GM23338 (cell line): Measurements from ENCODE around the gene PEA15. TPM values are rescaled to one million over a fixed set of nuclear protein-coding genes. Genes with fewer than 3 reads are reported as not detected.

Experiments used
- ATAC-seq: fragments of 200-7000 bp; cut with Tn5 transposase; 3 replicates; pipeline ENCODE4 v1.9.1; 2020
- DNase-seq: peaks from one replicate; pipeline ENCODE4 v3.0.0-alpha.2; 2015; ENCODE audit warnings: low spot score
- H2AFZ ChIP-seq: fragments of 200-600 bp; sonication (generic); 2 replicates; pipeline ENCODE4 v1.8.0; 2016; ENCODE audit warnings: antibody characterized with exemption, mild to moderate bottlenecking, moderate library complexity
- H3F3A ChIP-seq: fragments of 200-600 bp; sonication (generic); replicated peaks from 2 replicates; pipeline ENCODE4 v1.8.0; 2017; ENCODE audit warnings: antibody characterized with exemption, mixed run types, low read depth
- H3K27ac ChIP-seq: fragments of 200-600 bp; sonication (generic); 2 replicates; pipeline ENCODE4 v1.6.1; 2016; ENCODE audit warnings: low read depth
- H3K27me3 ChIP-seq: fragments of 200-600 bp; sonication (generic); 2 replicates; pipeline ENCODE4 v1.8.0; 2016; ENCODE audit warnings: mild to moderate bottlenecking, mixed run types, moderate library complexity; ENCODE audit not compliant: insufficient read depth
- H3K36me3 ChIP-seq: fragments of 200-600 bp; sonication (generic); 2 replicates; pipeline ENCODE4 v1.8.0; 2016; ENCODE audit warnings: mild to moderate bottlenecking; ENCODE audit not compliant: insufficient read depth
- H3K4me1 ChIP-seq: fragments of 200-600 bp; sonication (generic); 2 replicates; pipeline ENCODE4 v1.8.0; 2016; ENCODE audit warnings: mild to moderate bottlenecking, moderate library complexity; ENCODE audit not compliant: insufficient read depth
- H3K4me2 ChIP-seq: fragments of 200-600 bp; sonication (generic); 2 replicates; pipeline ENCODE4 v1.7.1; 2017; ENCODE audit warnings: mixed run types
- H3K4me3 ChIP-seq: fragments of 200-600 bp; sonication (generic); 2 replicates; pipeline ENCODE4 v1.6.1; 2016; ENCODE audit warnings: mixed run types
- H3K79me2 ChIP-seq: fragments of 200-600 bp; sonication (generic); replicated peaks from 2 replicates; pipeline ENCODE4 v1.8.0; 2017; ENCODE audit warnings: mild to moderate bottlenecking; ENCODE audit not compliant: insufficient read depth
- H3K9me2 ChIP-seq: fragments of 200-600 bp; sonication (generic); 2 replicates; pipeline ENCODE4 v1.8.0; 2017; ENCODE audit not compliant: insufficient read depth
- H4K20me1 ChIP-seq: fragments of 200-600 bp; sonication (generic); replicated peaks from 2 replicates; pipeline ENCODE4 v1.8.0; 2017; ENCODE audit warnings: mild to moderate bottlenecking; ENCODE audit not compliant: insufficient read depth
- H3K27ac Mint-ChIP-seq: 2 replicates; pipeline ENCODE4 v1.8.0; 2020; ENCODE audit warnings: inconsistent platforms, mild to moderate bottlenecking, moderate library complexity, mixed read lengths
- H3K27me3 Mint-ChIP-seq: 3 replicates; pipeline ENCODE4 v1.8.0; 2022; ENCODE audit warnings: low read depth, mild to moderate bottlenecking, moderate library complexity, mixed read lengths, inconsistent platforms; ENCODE audit not compliant: insufficient read depth, poor library complexity
- H3K36me3 Mint-ChIP-seq: 3 replicates; pipeline ENCODE4 v1.8.0; 2021; ENCODE audit warnings: low read depth, mild to moderate bottlenecking, inconsistent platforms, moderate library complexity, mixed read lengths
- H3K4me1 Mint-ChIP-seq: 3 replicates; pipeline ENCODE4 v1.8.0; 2020; ENCODE audit warnings: mild to moderate bottlenecking, inconsistent platforms, mixed read lengths
- H3K4me3 Mint-ChIP-seq: 3 replicates; pipeline ENCODE4 v1.8.0; 2021; ENCODE audit warnings: moderate library complexity, mild to moderate bottlenecking, inconsistent platforms, mixed read lengths
- H3K9me3 Mint-ChIP-seq: 3 replicates; pipeline ENCODE4 v1.8.0; 2020; ENCODE audit warnings: moderate library complexity, mild to moderate bottlenecking, inconsistent platforms, mixed read lengths
- CREB1 ChIP-seq: fragments of 250-450 bp; sonication (Bioruptor Pico); IDR thresholded peaks from 2 replicates; pipeline ENCODE4 v1.5.0; 2020; ENCODE audit warnings: low read depth, mild to moderate bottlenecking, moderate library complexity
- EZH2phosphoT487 ChIP-seq: fragments of 200-600 bp; sonication (generic); IDR thresholded peaks from one replicate; pipeline ENCODE4 v1.8.1; 2018; ENCODE audit warnings: antibody characterized with exemption; ENCODE audit not compliant: unreplicated experiment
- JUNB ChIP-seq: IDR thresholded peaks from one replicate; pipeline ENCODE4 v1.6.1; 2016; ENCODE audit warnings: antibody characterized with exemption; ENCODE audit not compliant: unreplicated experiment
- NANOG ChIP-seq: IDR thresholded peaks from 2 replicates; pipeline ENCODE4 v1.6.1; 2016; ENCODE audit warnings: antibody characterized with exemption, borderline replicate concordance
- POLR2AphosphoS5 ChIP-seq: IDR thresholded peaks from 2 replicates; pipeline ENCODE4 v1.6.1; 2016; ENCODE audit warnings: antibody characterized with exemption, low read depth
- STAT1 ChIP-seq: IDR thresholded peaks from one replicate; pipeline ENCODE4 v1.6.1; 2016; ENCODE audit warnings: antibody characterized with exemption; ENCODE audit not compliant: unreplicated experiment
- ZNF114 ChIP-seq: fragments of 250-450 bp; sonication (Bioruptor Pico); IDR thresholded peaks from 2 replicates; pipeline ENCODE4 v1.5.0; 2020; ENCODE audit warnings: mild to moderate bottlenecking, moderate library complexity
- ZNF331 ChIP-seq: fragments of 250-450 bp; sonication (Bioruptor Pico); IDR thresholded peaks from 2 replicates; pipeline ENCODE4 v1.5.0; 2020; ENCODE audit warnings: low read depth, mild to moderate bottlenecking, moderate library complexity
- polyA plus RNA-seq: library from polyadenylated mRNA; unstranded; fragments of >200 nt; fragmentation: Nextera tagmentation; extraction: Ambion mirVana; gene quantifications from 2 replicates; pipeline ENCODE4 v1.2.1, GENCODE V29; 2016
- total RNA-seq: library from RNA; depleted of rRNA; stranded (reverse); fragments of >200 nt; shearing (Covaris generic); gene quantifications from 2 replicates; pipeline ENCODE4 v1.2.3, GENCODE V29; 2014
- TF ChIP-seq, protein P1 (sequence below), 2 experiments: fragments of 200-600 bp in 1 of 2; sonication (generic) in 1 of 2; conservative IDR thresholded peaks; 2 replicates each; pipeline versions ENCODE4 v1.5.1 to v1.6.1; 2016 to 2017; ENCODE audit warnings: antibody characterized with exemption in 2 of 2, low read depth in 2 of 2, mild to moderate bottlenecking in 2 of 2, moderate library complexity in 1 of 2
- TF ChIP-seq, protein P2 (sequence below): fragments of 250-450 bp; sonication (Bioruptor Pico); IDR thresholded peaks from 2 replicates; pipeline ENCODE4 v1.5.0; 2020; ENCODE audit warnings: mild to moderate bottlenecking, moderate library complexity
- TF ChIP-seq, protein P3 (sequence below): IDR thresholded peaks from one replicate; pipeline ENCODE4 v1.6.1; 2018; ENCODE audit warnings: antibody characterized with exemption; ENCODE audit not compliant: unreplicated experiment
- TF ChIP-seq, protein P4 (sequence below): IDR thresholded peaks from 2 replicates; pipeline ENCODE4 v1.6.1; 2016; ENCODE audit warnings: antibody characterized with exemption

The PEA15 gene
- total and polyA plus RNA-seq, 2 experiments from 2014 or later, result 60.3 to 80.8 TPM

DNA sequence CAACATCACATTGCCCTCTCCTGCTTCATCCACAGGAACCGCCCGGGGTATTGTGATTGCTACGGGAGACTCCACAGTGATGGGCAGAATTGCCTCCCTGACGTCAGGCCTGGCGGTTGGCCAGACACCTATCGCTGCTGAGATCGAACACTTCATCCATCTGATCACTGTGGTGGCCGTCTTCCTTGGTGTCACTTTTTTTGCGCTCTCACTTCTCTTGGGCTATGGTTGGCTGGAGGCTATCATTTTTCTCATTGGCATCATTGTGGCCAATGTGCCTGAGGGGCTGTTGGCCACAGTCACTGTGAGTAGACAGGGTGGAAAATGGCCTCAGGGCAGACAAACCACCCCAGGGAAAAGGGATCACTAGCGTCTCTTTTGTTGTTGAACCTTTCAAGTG lies 41.1 kb upstream of the PEA15 start:
- H3K9me2 ChIP-seq, result no peaks in the 10 kb centered on the region
- Mint-ChIP-seq H3K36me3 (no peaks in the 10 kb centered on the region), H3K9me3 (no peaks in the 10 kb centered on the region), H3K27ac (no peak overlapping the region), H3K27me3 (peaks cover 9% of the 10 kb centered on the region), H3K4me3 (no peak overlapping the region), H3K4me1 (peaks cover 34% of the 10 kb centered on the region)
- no peak overlapping the region for H3K27ac ChIP-seq
- peaks cover 8% of the 10 kb centered on the region for H3F3A ChIP-seq
- H4K20me1 ChIP-seq, result no peaks in the 10 kb centered on the region
- no peak overlapping the region for H3K4me2 ChIP-seq
- no peak overlapping the region for H2AFZ ChIP-seq
- TF ChIP-seq, protein P1, sequence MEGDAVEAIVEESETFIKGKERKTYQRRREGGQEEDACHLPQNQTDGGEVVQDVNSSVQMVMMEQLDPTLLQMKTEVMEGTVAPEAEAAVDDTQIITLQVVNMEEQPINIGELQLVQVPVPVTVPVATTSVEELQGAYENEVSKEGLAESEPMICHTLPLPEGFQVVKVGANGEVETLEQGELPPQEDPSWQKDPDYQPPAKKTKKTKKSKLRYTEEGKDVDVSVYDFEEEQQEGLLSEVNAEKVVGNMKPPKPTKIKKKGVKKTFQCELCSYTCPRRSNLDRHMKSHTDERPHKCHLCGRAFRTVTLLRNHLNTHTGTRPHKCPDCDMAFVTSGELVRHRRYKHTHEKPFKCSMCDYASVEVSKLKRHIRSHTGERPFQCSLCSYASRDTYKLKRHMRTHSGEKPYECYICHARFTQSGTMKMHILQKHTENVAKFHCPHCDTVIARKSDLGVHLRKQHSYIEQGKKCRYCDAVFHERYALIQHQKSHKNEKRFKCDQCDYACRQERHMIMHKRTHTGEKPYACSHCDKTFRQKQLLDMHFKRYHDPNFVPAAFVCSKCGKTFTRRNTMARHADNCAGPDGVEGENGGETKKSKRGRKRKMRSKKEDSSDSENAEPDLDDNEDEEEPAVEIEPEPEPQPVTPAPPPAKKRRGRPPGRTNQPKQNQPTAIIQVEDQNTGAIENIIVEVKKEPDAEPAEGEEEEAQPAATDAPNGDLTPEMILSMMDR (conservative IDR thresholded peaks at IDR 0.05; ENCODE audit: low read depth in 2 of 2), result no peak
- TF ChIP-seq, protein P2, sequence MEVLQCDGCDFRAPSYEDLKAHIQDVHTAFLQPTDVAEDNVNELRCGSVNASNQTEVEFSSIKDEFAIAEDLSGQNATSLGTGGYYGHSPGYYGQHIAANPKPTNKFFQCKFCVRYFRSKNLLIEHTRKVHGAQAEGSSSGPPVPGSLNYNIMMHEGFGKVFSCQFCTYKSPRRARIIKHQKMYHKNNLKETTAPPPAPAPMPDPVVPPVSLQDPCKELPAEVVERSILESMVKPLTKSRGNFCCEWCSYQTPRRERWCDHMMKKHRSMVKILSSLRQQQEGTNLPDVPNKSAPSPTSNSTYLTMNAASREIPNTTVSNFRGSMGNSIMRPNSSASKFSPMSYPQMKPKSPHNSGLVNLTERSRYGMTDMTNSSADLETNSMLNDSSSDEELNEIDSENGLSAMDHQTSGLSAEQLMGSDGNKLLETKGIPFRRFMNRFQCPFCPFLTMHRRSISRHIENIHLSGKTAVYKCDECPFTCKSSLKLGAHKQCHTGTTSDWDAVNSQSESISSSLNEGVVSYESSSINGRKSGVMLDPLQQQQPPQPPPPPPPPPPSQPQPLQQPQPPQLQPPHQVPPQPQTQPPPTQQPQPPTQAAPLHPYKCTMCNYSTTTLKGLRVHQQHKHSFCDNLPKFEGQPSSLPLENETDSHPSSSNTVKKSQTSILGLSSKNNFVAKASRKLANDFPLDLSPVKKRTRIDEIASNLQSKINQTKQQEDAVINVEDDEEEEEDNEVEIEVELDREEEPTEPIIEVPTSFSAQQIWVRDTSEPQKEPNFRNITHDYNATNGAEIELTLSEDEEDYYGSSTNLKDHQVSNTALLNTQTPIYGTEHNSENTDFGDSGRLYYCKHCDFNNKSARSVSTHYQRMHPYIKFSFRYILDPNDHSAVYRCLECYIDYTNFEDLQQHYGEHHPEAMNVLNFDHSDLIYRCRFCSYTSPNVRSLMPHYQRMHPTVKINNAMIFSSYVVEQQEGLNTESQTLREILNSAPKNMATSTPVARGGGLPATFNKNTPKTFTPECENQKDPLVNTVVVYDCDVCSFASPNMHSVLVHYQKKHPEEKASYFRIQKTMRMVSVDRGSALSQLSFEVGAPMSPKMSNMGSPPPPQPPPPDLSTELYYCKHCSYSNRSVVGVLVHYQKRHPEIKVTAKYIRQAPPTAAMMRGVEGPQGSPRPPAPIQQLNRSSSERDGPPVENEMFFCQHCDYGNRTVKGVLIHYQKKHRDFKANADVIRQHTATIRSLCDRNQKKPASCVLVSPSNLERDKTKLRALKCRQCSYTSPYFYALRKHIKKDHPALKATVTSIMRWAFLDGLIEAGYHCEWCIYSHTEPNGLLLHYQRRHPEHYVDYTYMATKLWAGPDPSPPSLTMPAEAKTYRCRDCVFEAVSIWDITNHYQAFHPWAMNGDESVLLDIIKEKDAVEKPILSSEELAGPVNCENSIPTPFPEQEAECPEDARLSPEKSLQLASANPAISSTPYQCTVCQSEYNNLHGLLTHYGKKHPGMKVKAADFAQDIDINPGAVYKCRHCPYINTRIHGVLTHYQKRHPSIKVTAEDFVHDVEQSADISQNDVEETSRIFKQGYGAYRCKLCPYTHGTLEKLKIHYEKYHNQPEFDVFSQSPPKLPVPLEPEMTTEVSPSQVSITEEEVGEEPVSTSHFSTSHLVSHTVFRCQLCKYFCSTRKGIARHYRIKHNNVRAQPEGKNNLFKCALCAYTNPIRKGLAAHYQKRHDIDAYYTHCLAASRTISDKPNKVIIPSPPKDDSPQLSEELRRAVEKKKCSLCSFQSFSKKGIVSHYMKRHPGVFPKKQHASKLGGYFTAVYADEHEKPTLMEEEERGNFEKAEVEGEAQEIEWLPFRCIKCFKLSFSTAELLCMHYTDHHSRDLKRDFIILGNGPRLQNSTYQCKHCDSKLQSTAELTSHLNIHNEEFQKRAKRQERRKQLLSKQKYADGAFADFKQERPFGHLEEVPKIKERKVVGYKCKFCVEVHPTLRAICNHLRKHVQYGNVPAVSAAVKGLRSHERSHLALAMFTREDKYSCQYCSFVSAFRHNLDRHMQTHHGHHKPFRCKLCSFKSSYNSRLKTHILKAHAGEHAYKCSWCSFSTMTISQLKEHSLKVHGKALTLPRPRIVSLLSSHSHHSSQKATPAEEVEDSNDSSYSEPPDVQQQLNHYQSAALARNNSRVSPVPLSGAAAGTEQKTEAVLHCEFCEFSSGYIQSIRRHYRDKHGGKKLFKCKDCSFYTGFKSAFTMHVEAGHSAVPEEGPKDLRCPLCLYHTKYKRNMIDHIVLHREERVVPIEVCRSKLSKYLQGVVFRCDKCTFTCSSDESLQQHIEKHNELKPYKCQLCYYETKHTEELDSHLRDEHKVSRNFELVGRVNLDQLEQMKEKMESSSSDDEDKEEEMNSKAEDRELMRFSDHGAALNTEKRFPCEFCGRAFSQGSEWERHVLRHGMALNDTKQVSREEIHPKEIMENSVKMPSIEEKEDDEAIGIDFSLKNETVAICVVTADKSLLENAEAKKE (CRISPR knock-in tag), result no peak
- no peak for TF ChIP-seq STAT1
- no peak for TF ChIP-seq EZH2phosphoT487
- TF ChIP-seq ZNF114 (CRISPR knock-in tag), result no peak
- TF ChIP-seq CREB1 (CRISPR knock-in tag), result no peak
- TF ChIP-seq, protein P3, sequence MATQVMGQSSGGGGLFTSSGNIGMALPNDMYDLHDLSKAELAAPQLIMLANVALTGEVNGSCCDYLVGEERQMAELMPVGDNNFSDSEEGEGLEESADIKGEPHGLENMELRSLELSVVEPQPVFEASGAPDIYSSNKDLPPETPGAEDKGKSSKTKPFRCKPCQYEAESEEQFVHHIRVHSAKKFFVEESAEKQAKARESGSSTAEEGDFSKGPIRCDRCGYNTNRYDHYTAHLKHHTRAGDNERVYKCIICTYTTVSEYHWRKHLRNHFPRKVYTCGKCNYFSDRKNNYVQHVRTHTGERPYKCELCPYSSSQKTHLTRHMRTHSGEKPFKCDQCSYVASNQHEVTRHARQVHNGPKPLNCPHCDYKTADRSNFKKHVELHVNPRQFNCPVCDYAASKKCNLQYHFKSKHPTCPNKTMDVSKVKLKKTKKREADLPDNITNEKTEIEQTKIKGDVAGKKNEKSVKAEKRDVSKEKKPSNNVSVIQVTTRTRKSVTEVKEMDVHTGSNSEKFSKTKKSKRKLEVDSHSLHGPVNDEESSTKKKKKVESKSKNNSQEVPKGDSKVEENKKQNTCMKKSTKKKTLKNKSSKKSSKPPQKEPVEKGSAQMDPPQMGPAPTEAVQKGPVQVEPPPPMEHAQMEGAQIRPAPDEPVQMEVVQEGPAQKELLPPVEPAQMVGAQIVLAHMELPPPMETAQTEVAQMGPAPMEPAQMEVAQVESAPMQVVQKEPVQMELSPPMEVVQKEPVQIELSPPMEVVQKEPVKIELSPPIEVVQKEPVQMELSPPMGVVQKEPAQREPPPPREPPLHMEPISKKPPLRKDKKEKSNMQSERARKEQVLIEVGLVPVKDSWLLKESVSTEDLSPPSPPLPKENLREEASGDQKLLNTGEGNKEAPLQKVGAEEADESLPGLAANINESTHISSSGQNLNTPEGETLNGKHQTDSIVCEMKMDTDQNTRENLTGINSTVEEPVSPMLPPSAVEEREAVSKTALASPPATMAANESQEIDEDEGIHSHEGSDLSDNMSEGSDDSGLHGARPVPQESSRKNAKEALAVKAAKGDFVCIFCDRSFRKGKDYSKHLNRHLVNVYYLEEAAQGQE, result no peak
- no peak for TF ChIP-seq NANOG
- no peak for TF ChIP-seq POLR2AphosphoS5
- TF ChIP-seq, protein P4, sequence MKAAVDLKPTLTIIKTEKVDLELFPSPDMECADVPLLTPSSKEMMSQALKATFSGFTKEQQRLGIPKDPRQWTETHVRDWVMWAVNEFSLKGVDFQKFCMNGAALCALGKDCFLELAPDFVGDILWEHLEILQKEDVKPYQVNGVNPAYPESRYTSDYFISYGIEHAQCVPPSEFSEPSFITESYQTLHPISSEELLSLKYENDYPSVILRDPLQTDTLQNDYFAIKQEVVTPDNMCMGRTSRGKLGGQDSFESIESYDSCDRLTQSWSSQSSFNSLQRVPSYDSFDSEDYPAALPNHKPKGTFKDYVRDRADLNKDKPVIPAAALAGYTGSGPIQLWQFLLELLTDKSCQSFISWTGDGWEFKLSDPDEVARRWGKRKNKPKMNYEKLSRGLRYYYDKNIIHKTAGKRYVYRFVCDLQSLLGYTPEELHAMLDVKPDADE, result no peak
- no peak for TF ChIP-seq JUNB
- TF ChIP-seq ZNF331 (CRISPR knock-in tag), result no peak
- ATAC-seq, result no peak
- DNase-seq, result no peak
- H3K79me2 ChIP-seq, result no peaks in the 10 kb centered on the region
- peaks cover 24% of the 10 kb centered on the region for H3K4me1 ChIP-seq
- H3K27me3 ChIP-seq, result no peaks in the 10 kb centered on the region
- no peak overlapping the region for H3K4me3 ChIP-seq
- no peaks in the 10 kb centered on the region for H3K36me3 ChIP-seq
